Liver (tissue), 3 donors: ENCODE results near the gene TBCCD1.

Experiments used
- CTCF ChIP-seq: fragments of 150-350 bp; IDR thresholded peaks from 2 replicates; pipeline ENCODE4 v1.5.1; 2017; ENCODE audit warnings: improper control_type of control experiment, low read depth, low read length; ENCODE audit not compliant: missing input control
- GABPA ChIP-seq, 2 donors: IDR thresholded peaks in 1 of 2; conservative IDR thresholded peaks in 1 of 2; 2 replicates each; pipeline ENCODE4 v1.6.1; 2016; ENCODE audit warnings: antibody characterized with exemption in 2 of 2, mild to moderate bottlenecking in 1 of 2, moderate library complexity in 1 of 2
- donor health status: healthy.
- donor health status: healthy.

- TF ChIP-seq CTCF (no peak), GABPA (IDR thresholded peaks at IDR 0.05 in 1 of 2, conservative IDR thresholded peaks at IDR 0.05 in 1 of 2) (no peak)
Observed at GRCh38 chr3:186511702-186512101, 55.4 kb downstream of the TBCCD1 start.
